Measurements from ENCODE around the gene KIRREL3. TPM values are rescaled to one million over a fixed set of nuclear protein-coding genes. Genes with fewer than 3 reads are reported as not detected.

KIRREL3 gene
- total and polyA plus RNA-seq, 2 donors (not counting 3 experiments of a cell fraction or from before 2014, with no cell fraction given): not detected

GRCh38 chr11:126711977-126712625 lies 288.5 kb downstream of the KIRREL3 start:
- intact Hi-C loops (cut with micrococcal nuclease): no loop called here
- H3K4me2 ChIP-seq (ENCODE audit: insufficient read depth, low read length): no peak overlapping the region
- no peaks in the 10 kb centered on the region for H3K27me3 ChIP-seq (ENCODE audit: control insufficient read depth in 2 of 2, insufficient read depth in 2 of 2, low read length in 2 of 2)
- no peaks in the 10 kb centered on the region for H3K9me1 ChIP-seq (replicated peaks; ENCODE audit: control insufficient read depth, extremely low read depth, insufficient read depth, low read length)
- H3K9ac ChIP-seq (replicated peaks; ENCODE audit: extremely low read depth, insufficient read depth, low read length): no peak overlapping the region
- no peaks in the 10 kb centered on the region for H3K9me3 ChIP-seq (replicated peaks; ENCODE audit: control insufficient read depth, insufficient read depth, low read length)
- H3K4me1 ChIP-seq (ENCODE audit: control insufficient read depth, extremely low read depth, insufficient read depth, low read length): no peaks in the 10 kb centered on the region
- no TSS peak for BruUV-seq (replicated peaks)
- FAIRE-seq (no peak), DNase-seq (ENCODE audit: low read depth, low spot score) (no peak)
- dilution Hi-C loops (cut with MboI; ENCODE audit: extremely low pct_ligation_motif_present, low sequenced_read_pairs): no loop called here
- TF ChIP-seq MYC (IDR thresholded peaks at IDR 0.05; ENCODE audit: low read depth, low read length) (no peak), POLR2AphosphoS5 (IDR thresholded peaks at IDR 0.05; ENCODE audit: insufficient read depth, low read depth, low read length) (no peak), POLR2A (IDR thresholded peaks at IDR 0.05; ENCODE audit: low read depth, low read length) (no peak), MAX (IDR thresholded peaks at IDR 0.05; ENCODE audit: insufficient read depth, insufficient read length) (no peak), JUN (IDR thresholded peaks at IDR 0.05; ENCODE audit: borderline replicate concordance, insufficient read depth, insufficient read length, low read depth) (no peak), FOS (IDR thresholded peaks at IDR 0.05; ENCODE audit: borderline replicate concordance, insufficient read depth, low read length) (no peak)
- no peak overlapping the region for H3K27ac ChIP-seq (ENCODE audit: insufficient read depth, low read depth, low read length)
- H2AFZ ChIP-seq (ENCODE audit: low read depth, low read length): no peak overlapping the region
- H3K4me3 ChIP-seq (replicated peaks in 1 of 3; ENCODE audit: insufficient read depth in 1 of 3, low read depth in 1 of 3, low read length in 3 of 3): no peak overlapping the region
- POLR2A ChIA-PET: no interaction called here
- H3K36me3 ChIP-seq (ENCODE audit: control insufficient read depth in 2 of 2, extremely low read depth in 1 of 2, insufficient read depth in 2 of 2, low read length in 2 of 2): no peaks in the 10 kb centered on the region
- no peaks in the 10 kb centered on the region for H4K20me1 ChIP-seq (replicated peaks; ENCODE audit: control insufficient read depth, extremely low read depth, insufficient read depth, low read length)
- CTCF ChIA-PET: no interaction called here
- no peaks in the 10 kb centered on the region for H3K79me2 ChIP-seq (ENCODE audit: control insufficient read depth, insufficient read depth, low read length)

DNA sequence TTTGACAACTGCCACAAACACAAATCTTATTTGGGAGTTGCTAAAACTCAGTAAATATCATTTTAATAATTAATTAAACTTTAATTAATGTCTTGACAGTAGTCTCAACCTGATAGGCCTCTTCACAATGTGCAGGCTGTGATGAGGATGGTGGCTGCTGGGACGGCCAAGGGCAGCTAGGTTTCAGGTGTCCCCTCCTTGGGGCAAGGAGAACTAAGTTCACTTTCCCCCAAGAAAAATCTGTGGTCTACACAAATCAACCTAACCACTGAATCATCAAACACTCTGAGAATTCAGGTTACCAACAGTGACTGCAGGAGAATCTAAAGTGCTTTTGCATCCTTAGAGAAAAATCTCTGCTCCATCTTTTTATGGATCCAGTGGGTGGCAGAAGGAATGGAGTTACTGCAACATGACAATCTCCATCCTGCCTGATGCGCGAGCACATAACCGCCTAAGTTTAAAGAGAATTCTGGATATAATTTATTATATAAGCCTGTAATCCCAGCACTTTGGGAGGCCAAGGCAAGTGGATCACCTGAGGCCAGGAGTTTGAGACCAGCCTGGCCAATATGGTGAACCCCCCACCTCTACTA lies 289.7 kb downstream of the KIRREL3 start:
- Histone ChIP-seq H3K9me1 (replicated peaks; ENCODE audit: control insufficient read depth, extremely low read depth, insufficient read depth, low read length) (no peaks in the 10 kb centered on the region), H3K9me3 (replicated peaks; ENCODE audit: control insufficient read depth, insufficient read depth, low read length) (no peaks in the 10 kb centered on the region), H3K9ac (replicated peaks; ENCODE audit: extremely low read depth, insufficient read depth, low read length) (no peak overlapping the region), H4K20me1 (replicated peaks; ENCODE audit: control insufficient read depth, extremely low read depth, insufficient read depth, low read length) (no peaks in the 10 kb centered on the region), H3K4me1 (ENCODE audit: control insufficient read depth, extremely low read depth, insufficient read depth, low read length) (no peaks in the 10 kb centered on the region), H3K4me2 (ENCODE audit: insufficient read depth, low read length) (no peak overlapping the region), H3K4me3 (replicated peaks in 1 of 3; ENCODE audit: insufficient read depth in 1 of 3, low read depth in 1 of 3, low read length in 3 of 3) (no peak overlapping the region), H2AFZ (ENCODE audit: low read depth, low read length) (no peak overlapping the region), H3K27ac (ENCODE audit: insufficient read depth, low read depth, low read length) (no peak overlapping the region), H3K27me3 (ENCODE audit: control insufficient read depth in 2 of 2, insufficient read depth in 2 of 2, low read length in 2 of 2) (no peaks in the 10 kb centered on the region), H3K36me3 (ENCODE audit: control insufficient read depth in 2 of 2, extremely low read depth in 1 of 2, insufficient read depth in 2 of 2, low read length in 2 of 2) (no peaks in the 10 kb centered on the region), H3K79me2 (ENCODE audit: control insufficient read depth, insufficient read depth, low read length) (no peaks in the 10 kb centered on the region)
- no peak for FAIRE-seq
- no peak for DNase-seq (ENCODE audit: low read depth, low spot score)
- POLR2A ChIA-PET: no interaction called here
- dilution Hi-C loops (cut with MboI; ENCODE audit: extremely low pct_ligation_motif_present, low sequenced_read_pairs) (no loop called here), intact Hi-C loops (cut with micrococcal nuclease) (no loop called here)
- TF ChIP-seq FOS (IDR thresholded peaks at IDR 0.05; ENCODE audit: borderline replicate concordance, insufficient read depth, low read length): no peak
- TF ChIP-seq JUN (IDR thresholded peaks at IDR 0.05; ENCODE audit: borderline replicate concordance, insufficient read depth, insufficient read length, low read depth): no peak
- CTCF ChIA-PET: no interaction called here
- no TSS peak for BruUV-seq (replicated peaks)

Data from endothelial cell of umbilical vein (primary cell).